Activated CD4-positive, alpha-beta memory T cell treated with anti-CD3 and anti-CD28 coated beads for 36 hours (primary cell): ENCODE measurements around the gene CDON. TPM values are rescaled to one million over a fixed set of nuclear protein-coding genes. Genes with fewer than 3 reads are reported as not detected.
A peak's percentile ranks its signal among the peaks of the same experiment; 100 is the strongest.

ENCODE experiments used
- CTCF ChIA-PET: fragments of 350-600 bp; sonication (Branson Sonifier 250); formaldehyde crosslinking; loops from one replicate; lab custom pipeline; 2021; ENCODE audit warnings: antibody characterized with exemption, inconsistent platforms; lab: Charles Lee
- POLR2A ChIA-PET: fragments of 350-600 bp; sonication (Branson Sonifier 250); formaldehyde crosslinking; loops from one replicate; lab custom pipeline; 2021; ENCODE audit warnings: antibody characterized with exemption; lab: Charles Lee
- DNase-seq: peaks from one replicate; pipeline ENCODE4 v3.0.0-alpha.2; 2020
- H3K27ac Mint-ChIP-seq: one replicate; pipeline ENCODE4 v1.8.0; 2021; ENCODE audit warnings: mixed read lengths
- H3K27me3 Mint-ChIP-seq: one replicate; pipeline ENCODE4 v1.8.0; 2021; ENCODE audit warnings: mixed read lengths
- H3K36me3 Mint-ChIP-seq: one replicate; pipeline ENCODE4 v1.8.0; 2021; ENCODE audit warnings: mixed read lengths
- H3K4me1 Mint-ChIP-seq: one replicate; pipeline ENCODE4 v1.8.0; 2021; ENCODE audit warnings: low read depth, mixed read lengths
- H3K4me3 Mint-ChIP-seq: one replicate; pipeline ENCODE4 v1.8.0; 2021; ENCODE audit warnings: mild to moderate bottlenecking, mixed read lengths
- H3K9me3 Mint-ChIP-seq: one replicate; pipeline ENCODE4 v1.8.0; 2021; ENCODE audit warnings: mixed read lengths
- intact Hi-C: fragments of 100-400 bp; cut with micrococcal nuclease; formaldehyde crosslinking; loops from one replicate; pipeline ENCODE4 v1.15.1; 2023
- total RNA-seq, 2 experiments: library from RNA; stranded (reverse); gene quantifications; one replicate each; pipeline ENCODE4 v1.2.3, GENCODE V29; 2021

Gene CDON, protein sequence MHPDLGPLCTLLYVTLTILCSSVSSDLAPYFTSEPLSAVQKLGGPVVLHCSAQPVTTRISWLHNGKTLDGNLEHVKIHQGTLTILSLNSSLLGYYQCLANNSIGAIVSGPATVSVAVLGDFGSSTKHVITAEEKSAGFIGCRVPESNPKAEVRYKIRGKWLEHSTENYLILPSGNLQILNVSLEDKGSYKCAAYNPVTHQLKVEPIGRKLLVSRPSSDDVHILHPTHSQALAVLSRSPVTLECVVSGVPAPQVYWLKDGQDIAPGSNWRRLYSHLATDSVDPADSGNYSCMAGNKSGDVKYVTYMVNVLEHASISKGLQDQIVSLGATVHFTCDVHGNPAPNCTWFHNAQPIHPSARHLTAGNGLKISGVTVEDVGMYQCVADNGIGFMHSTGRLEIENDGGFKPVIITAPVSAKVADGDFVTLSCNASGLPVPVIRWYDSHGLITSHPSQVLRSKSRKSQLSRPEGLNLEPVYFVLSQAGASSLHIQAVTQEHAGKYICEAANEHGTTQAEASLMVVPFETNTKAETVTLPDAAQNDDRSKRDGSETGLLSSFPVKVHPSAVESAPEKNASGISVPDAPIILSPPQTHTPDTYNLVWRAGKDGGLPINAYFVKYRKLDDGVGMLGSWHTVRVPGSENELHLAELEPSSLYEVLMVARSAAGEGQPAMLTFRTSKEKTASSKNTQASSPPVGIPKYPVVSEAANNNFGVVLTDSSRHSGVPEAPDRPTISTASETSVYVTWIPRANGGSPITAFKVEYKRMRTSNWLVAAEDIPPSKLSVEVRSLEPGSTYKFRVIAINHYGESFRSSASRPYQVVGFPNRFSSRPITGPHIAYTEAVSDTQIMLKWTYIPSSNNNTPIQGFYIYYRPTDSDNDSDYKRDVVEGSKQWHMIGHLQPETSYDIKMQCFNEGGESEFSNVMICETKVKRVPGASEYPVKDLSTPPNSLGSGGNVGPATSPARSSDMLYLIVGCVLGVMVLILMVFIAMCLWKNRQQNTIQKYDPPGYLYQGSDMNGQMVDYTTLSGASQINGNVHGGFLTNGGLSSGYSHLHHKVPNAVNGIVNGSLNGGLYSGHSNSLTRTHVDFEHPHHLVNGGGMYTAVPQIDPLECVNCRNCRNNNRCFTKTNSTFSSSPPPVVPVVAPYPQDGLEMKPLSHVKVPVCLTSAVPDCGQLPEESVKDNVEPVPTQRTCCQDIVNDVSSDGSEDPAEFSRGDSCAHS (N-terminal part only)
- 1 to 10 TPM; 2.5 to 2.7 TPM for total RNA-seq

DNA sequence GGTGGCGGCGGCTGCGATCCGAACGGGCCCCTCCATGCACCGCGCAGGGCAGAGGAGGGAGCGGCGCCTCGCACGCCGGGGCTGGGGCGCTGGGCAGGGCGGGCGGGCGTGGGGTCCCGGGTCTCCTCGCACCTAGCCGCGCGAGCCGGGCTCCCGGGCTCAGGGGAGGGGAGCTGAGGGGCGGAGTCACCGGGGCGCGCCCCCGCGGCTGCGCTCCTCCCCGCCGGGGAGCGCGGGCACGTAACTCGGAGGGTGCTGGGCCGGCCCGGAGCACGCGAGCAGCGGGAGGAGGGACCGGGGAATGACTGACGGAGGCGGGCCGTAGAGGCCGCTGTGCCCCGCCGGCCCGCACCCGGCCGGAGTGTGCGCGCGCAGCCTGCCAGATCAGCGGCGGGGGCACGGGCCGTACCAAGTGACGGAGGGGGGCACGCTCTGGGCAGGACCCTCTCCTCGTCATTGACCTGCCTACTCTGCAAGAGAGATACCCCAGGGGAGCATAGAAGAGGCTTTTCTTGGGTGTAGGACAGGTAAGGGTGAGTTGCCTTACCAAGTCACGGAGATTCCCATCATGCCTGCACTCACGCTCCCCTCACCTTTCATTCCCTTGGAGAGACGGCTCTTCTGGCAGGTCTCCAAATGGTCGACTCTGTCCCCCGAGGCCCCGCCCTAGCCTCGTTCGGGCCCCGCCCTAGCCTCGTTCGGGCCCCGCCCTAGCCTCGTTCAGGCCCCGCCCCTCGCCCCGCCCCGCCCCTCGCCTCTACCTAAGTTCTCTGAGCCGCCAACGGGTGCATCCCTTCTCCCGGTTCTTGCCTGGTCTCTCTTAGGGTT, at the start of gene CDON:
CDON (minus strand) TSS at position 188 of the 828 bp plus-strand sequence. CDS start 39,390 bp downstream, outside the sequence.
- Mint-ChIP-seq H3K27me3 (peaks cover 13% of the 10 kb centered on the region), H3K4me1 (peaks cover 5% of the 10 kb centered on the region), H3K9me3 (no peaks in the 10 kb centered on the region), H3K36me3 (no peaks in the 10 kb centered on the region), H3K27ac (peak within 1 kb of the TSS; percentile 89), H3K4me3 (peak within 1 kb of the TSS; percentile 73)
- peak; percentile 92 for DNase-seq
- intact Hi-C loops, result loop anchor here (1.0 to 10.0 kb wide), 10 partner anchors 21 to 548 kb away; partner anchors contain the start of genes CHEK1, FAM118B, FOXRED1 and HYLS1
- POLR2A ChIA-PET, result interaction anchor here (0.9 kb wide), 1 partner anchor 210 kb away, joined by 3 read pairs; no protein-coding TSS in a partner anchor
- CTCF ChIA-PET, result interaction anchor here (2.2 kb wide), 1 partner anchor 120 kb away, joined by 8 read pairs; no protein-coding TSS in a partner anchor

DNA sequence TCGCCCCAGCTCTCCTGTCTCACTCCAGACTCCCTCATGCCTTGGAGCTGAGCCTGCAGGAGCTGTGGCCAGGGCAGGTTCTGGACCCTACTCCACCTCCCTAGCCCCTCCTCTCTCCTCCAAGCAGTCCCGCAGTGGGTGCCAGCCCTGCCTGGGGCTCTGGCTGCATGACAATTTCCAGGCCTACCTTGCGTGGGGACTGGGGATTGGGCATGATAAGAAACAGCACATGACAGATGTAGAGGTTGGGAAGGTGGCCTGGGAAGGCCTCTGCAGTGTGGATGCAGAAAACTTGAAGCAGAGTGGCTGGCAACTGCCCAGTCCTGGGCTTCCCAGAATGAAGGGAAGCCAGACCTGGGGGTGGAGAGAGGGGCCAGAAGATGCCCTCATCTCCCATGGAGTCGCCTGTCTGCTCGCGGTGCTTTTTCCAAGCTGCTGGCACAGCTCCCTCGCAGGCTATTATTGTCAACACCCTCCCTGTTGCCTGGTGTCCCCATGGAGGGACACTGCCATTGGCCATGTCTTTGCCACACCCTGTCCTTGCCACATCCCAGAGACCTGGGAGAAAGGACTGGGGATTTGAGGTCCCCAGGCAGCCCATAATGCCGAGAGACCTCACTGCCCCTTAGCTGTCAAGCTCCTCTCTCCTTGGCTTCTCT, 48.9 kb upstream of the CDON start:
- intact Hi-C loops, result no loop called here
- Mint-ChIP-seq H3K36me3 (no peaks in the 10 kb centered on the region), H3K4me3 (no peak overlapping the region), H3K9me3 (no peaks in the 10 kb centered on the region), H3K27me3 (no peaks in the 10 kb centered on the region), H3K27ac (no peak overlapping the region), H3K4me1 (peaks cover 4% of the 10 kb centered on the region)
- POLR2A ChIA-PET, result no interaction called here
- no peak for DNase-seq
- CTCF ChIA-PET, result no interaction called here

DNA sequence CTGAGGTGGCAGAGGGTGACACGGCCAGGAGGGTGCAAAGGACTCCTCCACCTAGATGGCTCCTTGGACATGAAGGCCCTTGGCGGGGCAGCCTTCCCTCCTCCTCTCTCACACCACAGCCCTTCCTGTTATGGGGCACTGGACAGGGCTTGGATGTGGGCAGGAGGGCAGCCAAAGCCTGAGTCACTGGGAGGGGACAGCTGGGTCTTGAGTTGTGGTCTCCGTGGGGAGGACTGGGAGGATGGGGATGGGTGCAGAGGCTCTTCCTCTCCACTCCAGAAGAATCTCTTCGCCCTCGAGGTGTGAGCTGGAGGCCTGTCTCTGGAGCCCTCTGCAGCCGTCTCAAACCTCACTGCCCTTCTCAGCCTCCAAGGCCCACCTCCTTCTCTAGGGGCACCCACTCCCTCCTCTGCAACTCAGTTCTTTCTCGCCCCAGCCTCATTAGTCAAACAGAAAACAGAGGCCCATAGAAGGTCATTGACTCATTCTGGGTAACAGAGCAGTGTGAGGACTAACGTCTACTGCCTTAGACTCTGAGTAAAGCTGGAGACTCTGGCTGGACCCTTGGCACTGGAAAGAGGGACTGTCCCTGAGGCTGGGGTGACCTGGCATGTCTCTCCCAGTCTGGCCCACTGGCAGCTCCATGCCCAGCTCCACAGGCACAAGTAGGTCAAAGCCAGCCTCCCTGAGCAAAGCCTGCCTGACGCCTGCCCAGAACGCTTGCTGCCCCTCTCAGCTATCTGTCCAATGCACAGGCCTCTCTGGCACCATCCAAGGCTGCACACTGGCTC, 47.5 kb upstream of the CDON start:
- no peaks in the 10 kb centered on the region for H3K36me3 Mint-ChIP-seq
- H3K27me3 Mint-ChIP-seq, result no peaks in the 10 kb centered on the region
- ChIA-PET POLR2A (no interaction called here), CTCF (no interaction called here)
- intact Hi-C loops, result no loop called here
- peak; percentile 20 for DNase-seq
- no peaks in the 10 kb centered on the region for H3K9me3 Mint-ChIP-seq
- H3K4me1 Mint-ChIP-seq, result peaks cover 4% of the 10 kb centered on the region
- H3K4me3 Mint-ChIP-seq, result no peak overlapping the region
- H3K27ac Mint-ChIP-seq, result no peak overlapping the region

DNA sequence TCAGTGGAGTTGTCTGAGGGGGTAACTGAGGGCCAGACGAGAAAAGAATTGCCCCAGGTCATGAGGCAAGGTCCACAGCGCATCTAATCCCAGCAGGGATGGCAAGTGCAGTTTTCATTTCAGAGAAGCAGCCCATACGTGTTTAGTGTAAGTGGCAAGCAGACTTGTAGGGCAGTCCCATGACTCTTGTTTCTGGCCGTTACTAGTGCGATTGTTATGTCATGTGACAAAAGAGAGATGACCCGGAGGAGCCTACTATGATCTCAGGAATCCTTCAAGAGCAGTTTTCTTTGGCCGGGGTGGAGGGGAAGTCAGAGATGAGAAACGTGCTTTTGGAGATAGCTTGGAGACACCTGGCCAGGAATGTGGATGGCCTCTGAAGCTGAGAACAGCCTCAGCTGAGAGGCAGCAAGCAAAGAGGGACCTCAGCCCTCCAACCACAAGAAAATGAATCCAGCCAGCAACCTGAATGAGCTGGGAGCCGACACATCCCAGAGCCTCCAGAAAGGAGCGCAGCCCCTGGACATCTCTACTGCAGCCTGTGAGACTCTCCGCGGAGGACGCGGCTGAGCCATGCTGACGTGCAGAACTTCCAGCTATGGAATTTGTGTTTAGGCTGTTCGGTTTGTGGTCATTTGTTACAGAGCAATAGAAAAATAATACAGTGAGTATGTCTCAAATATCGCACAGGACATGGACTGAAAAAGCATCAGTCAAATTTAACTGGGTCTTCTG, 44.1 kb upstream of the CDON start:
- no peak overlapping the region for H3K4me3 Mint-ChIP-seq
- no peak for DNase-seq
- H3K4me1 Mint-ChIP-seq, result peaks cover 4% of the 10 kb centered on the region
- intact Hi-C loops, result no loop called here
- H3K27me3 Mint-ChIP-seq, result no peaks in the 10 kb centered on the region
- CTCF ChIA-PET, result no interaction called here
- no peaks in the 10 kb centered on the region for H3K36me3 Mint-ChIP-seq
- POLR2A ChIA-PET, result no interaction called here
- H3K27ac Mint-ChIP-seq, result no peak overlapping the region
- no peaks in the 10 kb centered on the region for H3K9me3 Mint-ChIP-seq

DNA sequence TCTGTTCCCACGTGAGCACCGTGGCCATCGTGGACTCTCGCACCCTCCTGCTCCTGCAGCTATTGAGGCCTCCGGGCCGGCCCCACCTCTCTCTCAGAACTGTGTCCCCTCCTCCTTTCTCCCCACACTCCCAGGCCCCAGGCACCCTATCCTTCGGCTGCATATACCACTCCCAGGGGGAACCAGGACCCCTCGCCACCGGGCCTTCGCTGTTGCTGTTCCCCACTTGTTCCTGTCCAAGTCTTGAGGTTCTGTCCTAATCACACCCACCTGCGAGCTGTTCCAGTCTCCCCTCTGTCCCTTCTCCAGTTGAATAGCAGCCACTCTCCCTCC, 43.0 kb upstream of the CDON start:
- Mint-ChIP-seq H3K4me1 (peaks cover 4% of the 10 kb centered on the region), H3K9me3 (no peaks in the 10 kb centered on the region), H3K27ac (no peak overlapping the region), H3K36me3 (no peaks in the 10 kb centered on the region), H3K4me3 (no peak overlapping the region), H3K27me3 (no peaks in the 10 kb centered on the region)
- CTCF ChIA-PET, result no interaction called here
- no peak for DNase-seq
- intact Hi-C loops, result no loop called here
- POLR2A ChIA-PET, result no interaction called here

DNA sequence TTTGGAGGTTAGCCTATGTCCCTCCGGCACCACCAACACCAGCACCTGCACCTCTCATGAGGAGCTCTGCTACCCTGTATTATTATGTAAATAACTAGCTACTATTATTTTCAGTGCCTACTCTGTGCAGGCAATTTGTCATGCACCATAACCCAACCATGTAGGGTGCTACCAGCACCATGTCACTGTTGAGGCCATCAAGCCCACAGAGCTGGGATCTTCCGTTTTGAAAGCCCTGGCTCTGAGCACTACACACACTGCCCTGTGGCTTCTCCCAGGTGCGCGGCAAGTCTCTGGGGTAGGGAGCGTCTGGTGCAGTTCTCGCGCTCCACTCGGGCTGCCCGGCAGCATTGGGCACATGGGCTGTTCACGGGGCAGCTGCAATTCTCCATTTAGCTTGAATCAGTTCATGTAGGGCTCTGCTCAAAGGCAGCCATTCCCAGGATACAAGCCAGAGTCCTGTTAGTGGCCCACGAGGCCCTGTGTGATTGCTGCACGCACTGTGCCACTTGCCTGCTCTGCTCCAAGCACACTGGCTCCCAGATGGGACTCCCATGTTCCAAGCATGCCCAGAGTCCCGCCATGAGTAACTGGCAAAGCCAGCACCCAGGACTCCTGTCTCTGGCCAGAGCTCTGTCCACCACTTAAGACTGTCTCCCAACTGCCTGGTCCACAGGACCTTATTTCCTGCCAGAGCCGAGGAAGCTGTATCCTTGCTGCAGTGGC, 42.5 kb upstream of the CDON start:
- DNase-seq, result no peak
- Mint-ChIP-seq H3K27ac (no peak overlapping the region), H3K9me3 (no peaks in the 10 kb centered on the region), H3K27me3 (no peaks in the 10 kb centered on the region), H3K4me3 (no peak overlapping the region), H3K4me1 (no peaks in the 10 kb centered on the region), H3K36me3 (no peaks in the 10 kb centered on the region)
- intact Hi-C loops, result no loop called here
- POLR2A ChIA-PET, result no interaction called here
- CTCF ChIA-PET, result no interaction called here

DNA sequence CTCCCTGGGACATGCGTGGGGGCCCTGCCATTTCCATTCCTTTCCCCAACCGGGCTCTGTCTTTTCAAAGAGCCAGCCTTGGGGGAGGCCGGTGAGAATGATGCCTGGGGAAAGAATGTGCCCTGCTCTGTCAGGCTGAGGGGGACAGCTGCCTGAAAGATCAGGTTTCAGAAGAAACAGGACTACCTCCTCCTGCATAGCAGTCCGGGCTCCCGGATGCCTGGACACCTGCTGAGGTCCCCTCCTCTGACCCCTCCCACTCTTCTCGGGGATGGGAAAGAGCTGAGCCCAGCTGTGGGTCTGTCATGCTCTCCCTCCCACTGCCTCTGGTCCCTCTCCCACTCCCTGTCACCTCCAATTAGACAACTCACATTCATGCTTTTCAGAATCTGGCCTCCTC, 41.8 kb upstream of the CDON start:
- no peaks in the 10 kb centered on the region for H3K27me3 Mint-ChIP-seq
- CTCF ChIA-PET, result no interaction called here
- no peaks in the 10 kb centered on the region for H3K4me1 Mint-ChIP-seq
- DNase-seq, result no peak
- POLR2A ChIA-PET, result no interaction called here
- H3K9me3 Mint-ChIP-seq, result no peaks in the 10 kb centered on the region
- H3K27ac Mint-ChIP-seq, result no peak overlapping the region
- no peaks in the 10 kb centered on the region for H3K36me3 Mint-ChIP-seq
- intact Hi-C loops, result no loop called here
- no peak overlapping the region for H3K4me3 Mint-ChIP-seq

DNA sequence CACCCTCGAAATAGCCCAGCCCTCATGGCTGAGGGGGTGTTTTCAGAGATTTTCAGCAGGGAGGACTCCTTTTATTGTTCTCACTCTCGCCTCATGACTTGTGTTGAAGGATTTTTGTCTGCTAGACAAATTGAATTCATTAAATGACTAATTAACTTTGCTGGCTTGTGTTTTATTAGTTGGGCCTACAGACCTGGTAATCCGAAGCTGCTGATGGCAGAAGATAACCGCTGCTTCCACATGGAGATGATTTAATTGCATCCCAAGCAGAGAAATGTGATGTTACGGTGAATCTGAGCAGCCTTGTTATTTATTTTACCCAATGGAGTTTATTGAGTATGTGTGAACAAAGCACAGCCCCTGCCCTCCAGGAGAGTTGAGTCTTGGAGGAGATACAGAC, 40.5 kb upstream of the CDON start:
- Mint-ChIP-seq H3K4me3 (no peak overlapping the region), H3K27me3 (no peaks in the 10 kb centered on the region), H3K9me3 (no peaks in the 10 kb centered on the region), H3K27ac (no peak overlapping the region), H3K4me1 (no peaks in the 10 kb centered on the region), H3K36me3 (no peaks in the 10 kb centered on the region)
- no peak for DNase-seq
- intact Hi-C loops, result no loop called here
- POLR2A ChIA-PET, result no interaction called here
- CTCF ChIA-PET, result no interaction called here

DNA sequence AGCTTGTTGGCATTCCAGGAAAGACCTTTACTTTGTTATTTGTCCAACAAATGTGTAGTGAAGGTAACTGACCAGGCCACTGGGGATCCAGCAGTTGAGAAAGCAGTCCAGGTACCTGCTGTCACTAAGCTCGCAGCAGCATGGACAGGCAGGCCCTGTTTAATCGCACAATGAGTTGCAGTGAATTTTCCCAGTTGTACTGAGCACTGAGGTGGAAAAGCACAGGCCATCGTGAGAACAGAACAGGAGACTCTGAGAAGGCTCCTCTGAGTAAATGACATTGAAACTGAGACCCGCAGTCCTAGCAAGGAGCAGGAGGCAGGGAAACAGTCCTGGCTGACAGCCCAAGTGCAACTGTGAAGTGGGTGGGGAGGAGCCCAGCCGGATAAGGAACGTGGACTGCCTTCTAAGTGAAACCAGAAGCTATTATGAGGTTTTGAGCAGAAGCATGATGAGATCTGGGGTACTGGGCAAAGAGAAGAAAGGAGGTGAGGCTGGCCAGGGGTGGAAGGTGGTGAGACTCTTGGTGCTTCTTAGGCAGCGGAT, 39.8 kb upstream of the CDON start:
- Mint-ChIP-seq H3K36me3 (no peaks in the 10 kb centered on the region), H3K27me3 (no peaks in the 10 kb centered on the region), H3K27ac (no peak overlapping the region), H3K4me3 (no peak overlapping the region), H3K9me3 (no peaks in the 10 kb centered on the region), H3K4me1 (no peaks in the 10 kb centered on the region)
- POLR2A ChIA-PET, result no interaction called here
- CTCF ChIA-PET, result interaction anchor here (0.9 kb wide), 1 partner anchor 25 kb away, joined by 4 read pairs; no protein-coding TSS in a partner anchor
- intact Hi-C loops, result no loop called here
- DNase-seq, result no peak
